H9 (cell line): ENCODE measurements around the gene RBM23. TPM values are rescaled to one million over a fixed set of nuclear protein-coding genes. Genes with fewer than 3 reads are reported as not detected.

ENCODE experiments used
- DNase-seq: peaks from one replicate; pipeline ENCODE4 v3.0.0-alpha.2; 2017
- H2AFZ ChIP-seq: one replicate; pipeline ENCODE4 v1.6.1; 2013; ENCODE audit warnings: mild to moderate bottlenecking, low read length, control low read depth, moderate library complexity
- H2AK5ac ChIP-seq: 2 replicates; pipeline ENCODE4 v1.6.1; 2013; ENCODE audit warnings: low read length, control low read depth, mixed read lengths; ENCODE audit not compliant: insufficient read length
- H2BK120ac ChIP-seq: one replicate; pipeline ENCODE4 v1.6.1; 2013; ENCODE audit warnings: low read depth, mild to moderate bottlenecking, low read length, control low read depth, inconsistent platforms; ENCODE audit not compliant: poor library complexity, severe bottlenecking
- H2BK12ac ChIP-seq: 2 replicates; pipeline ENCODE4 v1.6.1; 2013; ENCODE audit warnings: low read length, control low read depth, mixed read lengths, low read depth; ENCODE audit not compliant: insufficient read length
- H2BK15ac ChIP-seq: 2 replicates; pipeline ENCODE4 v1.6.1; 2013; ENCODE audit warnings: low read depth, low read length, control low read depth
- H2BK20ac ChIP-seq: one replicate; pipeline ENCODE4 v1.6.1; 2013; ENCODE audit warnings: low read depth, mild to moderate bottlenecking, low read length, control low read depth, inconsistent platforms; ENCODE audit not compliant: poor library complexity, severe bottlenecking
- H2BK5ac ChIP-seq: 2 replicates; pipeline ENCODE4 v1.6.1; 2013; ENCODE audit warnings: low read length, control low read depth, mixed read lengths; ENCODE audit not compliant: insufficient read length
- H3K14ac ChIP-seq: 2 replicates; pipeline ENCODE4 v1.6.1; 2013; ENCODE audit warnings: low read length, control low read depth; ENCODE audit not compliant: insufficient read depth
- H3K18ac ChIP-seq: 2 replicates; pipeline ENCODE4 v1.6.1; 2013; ENCODE audit warnings: low read depth, mild to moderate bottlenecking, mixed read lengths, low read length, control low read depth; ENCODE audit not compliant: insufficient read length
- H3K23ac ChIP-seq: 2 replicates; pipeline ENCODE4 v1.6.1; 2013; ENCODE audit warnings: low read length, control low read depth, mixed read lengths, low read depth; ENCODE audit not compliant: insufficient read length
- H3K23me2 ChIP-seq: 2 replicates; pipeline ENCODE4 v1.6.1; 2013; ENCODE audit warnings: low read depth, mild to moderate bottlenecking, mixed read lengths, low read length, control low read depth; ENCODE audit not compliant: insufficient read length, poor library complexity, severe bottlenecking
- H3K27ac ChIP-seq: 2 replicates; pipeline ENCODE4 v1.5.1; 2013; ENCODE audit warnings: low read length, control low read depth, mixed read lengths, low read depth; ENCODE audit not compliant: insufficient read length
- H3K27me3 ChIP-seq: 2 replicates; pipeline ENCODE4 v1.6.1; 2013; ENCODE audit warnings: low read length, control low read depth, inconsistent platforms; ENCODE audit not compliant: insufficient read depth
- H3K4ac ChIP-seq: 2 replicates; pipeline ENCODE4 v1.6.1; 2013; ENCODE audit warnings: low read depth, mild to moderate bottlenecking, control low read depth, inconsistent platforms, low read length, moderate library complexity
- H3K4me1 ChIP-seq: 2 replicates; pipeline ENCODE4 v1.6.1; 2013; ENCODE audit warnings: low read length, control low read depth, inconsistent platforms; ENCODE audit not compliant: insufficient read depth
- H3K4me2 ChIP-seq: 2 replicates; pipeline ENCODE4 v1.6.1; 2013; ENCODE audit warnings: low read length, control low read depth, mixed read lengths; ENCODE audit not compliant: insufficient read length, insufficient read depth
- H3K56ac ChIP-seq: 2 replicates; pipeline ENCODE4 v1.6.1; 2013; ENCODE audit warnings: low read depth, mild to moderate bottlenecking, mixed read lengths, low read length, control low read depth; ENCODE audit not compliant: insufficient read length
- H3K79me1 ChIP-seq: 2 replicates; pipeline ENCODE4 v1.6.1; 2013; ENCODE audit warnings: low read depth, mild to moderate bottlenecking, moderate library complexity, low read length, control low read depth, inconsistent platforms; ENCODE audit not compliant: insufficient read depth, poor library complexity, severe bottlenecking
- H3K79me2 ChIP-seq: 2 replicates; pipeline ENCODE4 v1.6.1; 2013; ENCODE audit warnings: low read length, control low read depth, inconsistent platforms; ENCODE audit not compliant: insufficient read depth
- H3K9ac ChIP-seq: 2 replicates; pipeline ENCODE4 v1.6.1; 2013; ENCODE audit warnings: low read length, control low read depth, mixed read lengths; ENCODE audit not compliant: insufficient read length; ENCODE audit errors: extremely low read depth
- H3K9me3 ChIP-seq: one replicate; pipeline ENCODE4 v1.6.1; 2013; ENCODE audit warnings: low read depth, low read length, inconsistent platforms; ENCODE audit not compliant: control insufficient read depth
- H3T11ph ChIP-seq: one replicate; pipeline ENCODE4 v1.6.1; 2013; ENCODE audit warnings: mild to moderate bottlenecking, low read length, control low read depth, inconsistent platforms
- H4K20me1 ChIP-seq: one replicate; pipeline ENCODE4 v1.6.1; 2013; ENCODE audit not compliant: control insufficient read depth, insufficient read length, insufficient read depth
- H4K5ac ChIP-seq: 2 replicates; pipeline ENCODE4 v1.6.1; 2013; ENCODE audit warnings: low read depth, mild to moderate bottlenecking, mixed read lengths, low read length, control low read depth; ENCODE audit not compliant: insufficient read length
- H4K8ac ChIP-seq: replicated peaks from 2 replicates; pipeline ENCODE4 v1.6.1; 2013; ENCODE audit warnings: low read length, control low read depth, mixed read lengths, low read depth; ENCODE audit not compliant: insufficient read length
- H4K91ac ChIP-seq: 2 replicates; pipeline ENCODE4 v1.6.1; 2013; ENCODE audit warnings: low read depth, mild to moderate bottlenecking, moderate library complexity, mixed read lengths, low read length, control low read depth; ENCODE audit not compliant: insufficient read length
- H3K27ac Mint-ChIP-seq, 3 experiments: 2 replicates in 2 of 3; 3 replicates in 1 of 3; pipeline ENCODE4 v1.8.0; 2020 to 2021; ENCODE audit warnings: mixed read lengths in 3 of 3, mild to moderate bottlenecking in 1 of 3, moderate library complexity in 1 of 3
- H3K27me3 Mint-ChIP-seq: 2 replicates; pipeline ENCODE4 v1.8.0; 2021; ENCODE audit warnings: low read depth, mild to moderate bottlenecking, moderate library complexity, mixed read lengths
- H3K36me3 Mint-ChIP-seq, 3 experiments: 2 replicates in 2 of 3; 3 replicates in 1 of 3; pipeline ENCODE4 v1.8.0; 2020 to 2021; ENCODE audit warnings: low read depth in 3 of 3, mixed read lengths in 3 of 3; ENCODE audit not compliant: insufficient read depth in 1 of 3
- H3K4me1 Mint-ChIP-seq, 2 experiments: 2 replicates each; pipeline ENCODE4 v1.8.0; 2020; ENCODE audit warnings: mixed read lengths in 2 of 2
- H3K4me3 Mint-ChIP-seq, 2 experiments: 2 replicates in 1 of 2; 3 replicates in 1 of 2; pipeline ENCODE4 v1.8.0; 2020 to 2021; ENCODE audit warnings: mild to moderate bottlenecking in 2 of 2, mixed read lengths in 2 of 2, moderate library complexity in 1 of 2
- H3K9me3 Mint-ChIP-seq, 2 experiments: 2 replicates in 1 of 2; 3 replicates in 1 of 2; pipeline ENCODE4 v1.8.0; 2020; ENCODE audit warnings: mild to moderate bottlenecking in 2 of 2, mixed read lengths in 2 of 2, moderate library complexity in 1 of 2
- WGBS: extraction: QIAGEN DNeasy Blood & Tissue Kit; methylation state at CpG from one replicate; pipeline ENCODE4 v1.1.7; 2013; ENCODE audit warnings: missing lambda C conversion rate, low lambda C conversion rate, mixed read lengths; ENCODE audit not compliant: insufficient read length; ENCODE audit errors: extremely low coverage; 5-methylcytosine and 5-hydroxymethylcytosine counted together
- total RNA-seq: library from RNA; stranded (reverse); gene quantifications from 2 replicates; pipeline ENCODE4 v1.2.1, GENCODE V29; 2021
- TF ChIP-seq, protein P1 (sequence below): fragments of 200-600 bp; sonication (generic); conservative IDR thresholded peaks from 3 replicates; pipeline ENCODE4 v1.8.0; 2021; ENCODE audit warnings: antibody characterized with exemption, mild to moderate bottlenecking

RBM23 gene
- total RNA-seq, 1 experiment from 2014 or later: 79.0 TPM

DNA sequence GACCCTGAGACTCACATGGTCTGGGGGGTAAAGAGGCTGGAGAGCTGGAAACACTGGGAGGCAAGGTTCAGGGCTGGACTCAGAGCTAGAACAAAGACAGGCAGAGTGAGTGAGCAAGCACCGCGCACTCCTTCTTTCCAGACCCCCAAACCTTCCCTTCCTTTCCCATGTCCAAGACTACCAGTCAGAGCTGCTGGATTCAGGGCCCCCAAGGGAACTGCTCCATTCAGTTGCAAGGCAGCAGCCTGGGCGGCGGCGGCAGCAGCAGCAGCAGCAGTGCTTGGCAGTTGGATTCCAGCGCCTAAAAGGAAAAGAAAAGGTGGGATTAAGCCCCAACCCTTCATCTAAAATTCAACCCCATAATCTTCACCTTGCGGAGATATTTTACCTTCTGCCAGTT, 17.1 kb downstream of the RBM23 start:
- Mint-ChIP-seq H3K4me3 (no peak overlapping the region), H3K36me3 (peaks cover 39 to 65% (median 54%) of the 10 kb centered on the region in 3 experiments), H3K27me3 (peaks cover 22% of the 10 kb centered on the region), H3K4me1 (peaks cover 14 to 19% of the 10 kb centered on the region in 2 experiments), H3K9me3 (no peaks in the 10 kb centered on the region), H3K27ac (no peak overlapping the region)
- H2BK12ac ChIP-seq: no peak overlapping the region
- H3K9ac ChIP-seq: no peak overlapping the region
- no CpG with 5 or more reads among the region's 7 CpGs for WGBS
- H3K27ac ChIP-seq: no peak overlapping the region
- H2BK120ac ChIP-seq: no peak overlapping the region
- no peaks in the 10 kb centered on the region for H3K9me3 ChIP-seq
- no peak overlapping the region for H2AK5ac ChIP-seq
- no peak overlapping the region for H4K8ac ChIP-seq
- H3K18ac ChIP-seq: no peak overlapping the region
- H3K4ac ChIP-seq: no peak overlapping the region
- H2BK15ac ChIP-seq: no peak overlapping the region
- TF ChIP-seq, protein P1, sequence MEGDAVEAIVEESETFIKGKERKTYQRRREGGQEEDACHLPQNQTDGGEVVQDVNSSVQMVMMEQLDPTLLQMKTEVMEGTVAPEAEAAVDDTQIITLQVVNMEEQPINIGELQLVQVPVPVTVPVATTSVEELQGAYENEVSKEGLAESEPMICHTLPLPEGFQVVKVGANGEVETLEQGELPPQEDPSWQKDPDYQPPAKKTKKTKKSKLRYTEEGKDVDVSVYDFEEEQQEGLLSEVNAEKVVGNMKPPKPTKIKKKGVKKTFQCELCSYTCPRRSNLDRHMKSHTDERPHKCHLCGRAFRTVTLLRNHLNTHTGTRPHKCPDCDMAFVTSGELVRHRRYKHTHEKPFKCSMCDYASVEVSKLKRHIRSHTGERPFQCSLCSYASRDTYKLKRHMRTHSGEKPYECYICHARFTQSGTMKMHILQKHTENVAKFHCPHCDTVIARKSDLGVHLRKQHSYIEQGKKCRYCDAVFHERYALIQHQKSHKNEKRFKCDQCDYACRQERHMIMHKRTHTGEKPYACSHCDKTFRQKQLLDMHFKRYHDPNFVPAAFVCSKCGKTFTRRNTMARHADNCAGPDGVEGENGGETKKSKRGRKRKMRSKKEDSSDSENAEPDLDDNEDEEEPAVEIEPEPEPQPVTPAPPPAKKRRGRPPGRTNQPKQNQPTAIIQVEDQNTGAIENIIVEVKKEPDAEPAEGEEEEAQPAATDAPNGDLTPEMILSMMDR: no peak
- H3K79me2 ChIP-seq: no peaks in the 10 kb centered on the region
- H3K23me2 ChIP-seq: no peaks in the 10 kb centered on the region
- no peak overlapping the region for H3K56ac ChIP-seq
- H3K23ac ChIP-seq: no peak overlapping the region
- no peaks in the 10 kb centered on the region for H3K4me1 ChIP-seq
- no peak overlapping the region for H2BK5ac ChIP-seq
- H3K79me1 ChIP-seq: no peaks in the 10 kb centered on the region
- no peak overlapping the region for H3T11ph ChIP-seq
- H3K27me3 ChIP-seq: peaks cover 9% of the 10 kb centered on the region; the same call in 1 of the 2 replicates
- H2BK20ac ChIP-seq: no peak overlapping the region
- no peak overlapping the region for H4K91ac ChIP-seq
- no peak for DNase-seq
- H4K5ac ChIP-seq: no peak overlapping the region
- H4K20me1 ChIP-seq: no peaks in the 10 kb centered on the region
- no peak overlapping the region for H2AFZ ChIP-seq
- no peak overlapping the region for H3K4me2 ChIP-seq
- H3K14ac ChIP-seq: no peak overlapping the region
